Transverse colon (tissue), 4 donors: ENCODE measurements around the gene EPN2. TPM values are rescaled to one million over a fixed set of nuclear protein-coding genes. Genes with fewer than 3 reads are reported as not detected.

Source experiments
- DNase-seq: peaks from one replicate; pipeline ENCODE4 v3.0.0-alpha.2; 2019
- H3K27ac ChIP-seq, 4 donors: fragments of 200-600 bp; sonication (generic); 2 replicates each; pipeline ENCODE4 v1.5.1; 2016 to 2018; ENCODE audit warnings: inconsistent platforms in 4 of 4
- H3K27me3 ChIP-seq: fragments of 200-600 bp; sonication (generic); 2 replicates; pipeline ENCODE4 v1.5.1; 2017; ENCODE audit warnings: inconsistent platforms
- H3K36me3 ChIP-seq, 4 donors: fragments of 200-600 bp; sonication (generic); 2 replicates each; pipeline ENCODE4 v1.5.1; 2017 to 2019; ENCODE audit warnings: inconsistent platforms in 4 of 4
- H3K4me1 ChIP-seq, 4 donors: fragments of 200-600 bp; sonication (generic); 2 replicates each; pipeline ENCODE4 v1.5.1; 2017 to 2020; ENCODE audit warnings: inconsistent platforms in 4 of 4
- H3K4me3 ChIP-seq, 4 donors: fragments of 200-600 bp; sonication (generic); 1 replicate in 1 of 4; 2 replicates in 3 of 4; pipeline versions ENCODE4 v1.5.1 to v1.6.1; 2017 to 2019; ENCODE audit warnings: inconsistent platforms in 4 of 4
- H3K9me3 ChIP-seq, 2 donors: fragments of 200-600 bp; sonication (generic); 2 replicates each; pipeline ENCODE4 v1.5.1; 2017 to 2019; ENCODE audit warnings: inconsistent platforms in 2 of 2
- CTCF ChIP-seq, 5 experiments: fragments of 200-600 bp in 3 of 5; fragments of 450-650 bp in 2 of 5; sonication (generic) in 3 of 5; IDR thresholded peaks; 1 replicate in 2 of 5; 2 replicates in 3 of 5; pipeline ENCODE4 v1.5.1; 2016 to 2017; ENCODE audit warnings: antibody characterized with exemption in 5 of 5, inconsistent platforms in 3 of 5, mild to moderate bottlenecking in 2 of 5, moderate library complexity in 1 of 5
- EP300 ChIP-seq: sonication (generic); formaldehyde crosslinking; IDR thresholded peaks from one replicate; pipeline ENCODE4 v1.6.1; 2017; ENCODE audit warnings: antibody characterized with exemption, low read depth
- POLR2A ChIP-seq: fragments of 450-650 bp; IDR thresholded peaks from one replicate; pipeline ENCODE4 v1.6.1; 2016; ENCODE audit warnings: antibody characterized with exemption, mild to moderate bottlenecking, moderate library complexity
- POLR2AphosphoS5 ChIP-seq, 3 donors: sonication (generic); formaldehyde crosslinking; IDR thresholded peaks; one replicate each; pipeline ENCODE4 v1.6.1; 2016; ENCODE audit warnings: antibody characterized with exemption in 3 of 3
- WGBS, 2 donors: methylation state at CpG; one replicate each; pipeline ENCODE4 v1.1.5; 2018; ENCODE audit warnings: low coverage in 1 of 2; 5-methylcytosine and 5-hydroxymethylcytosine counted together
- in situ Hi-C, 4 donors: fragments of 200-750 bp; cut with MboI; loops; one replicate each; pipeline versions ENCODE4 v1.15.0 to v1.15.1; 2017; ENCODE audit warnings: low sequenced_read_pairs in 3 of 4, low pct_ligation_motif_present in 1 of 4, low pct_unique_long_range_greater_than_20kb in 1 of 4
- intact Hi-C: fragments of 100-400 bp; cut with DNase I; formaldehyde crosslinking; loops from one replicate; pipeline ENCODE4 v1.15.1; 2023; ENCODE audit warnings: low total_unique reads
- total RNA-seq, 4 donors: library from RNA; depleted of rRNA; stranded (reverse); fragments of >200 nt; gene quantifications; one replicate each; pipeline ENCODE4 v1.1.0, GENCODE V29; 2016

EPN2 gene
- total RNA-seq, 4 donors from 2014 or later = 30.4 to 98.7 (median 65.5) TPM

DNA sequence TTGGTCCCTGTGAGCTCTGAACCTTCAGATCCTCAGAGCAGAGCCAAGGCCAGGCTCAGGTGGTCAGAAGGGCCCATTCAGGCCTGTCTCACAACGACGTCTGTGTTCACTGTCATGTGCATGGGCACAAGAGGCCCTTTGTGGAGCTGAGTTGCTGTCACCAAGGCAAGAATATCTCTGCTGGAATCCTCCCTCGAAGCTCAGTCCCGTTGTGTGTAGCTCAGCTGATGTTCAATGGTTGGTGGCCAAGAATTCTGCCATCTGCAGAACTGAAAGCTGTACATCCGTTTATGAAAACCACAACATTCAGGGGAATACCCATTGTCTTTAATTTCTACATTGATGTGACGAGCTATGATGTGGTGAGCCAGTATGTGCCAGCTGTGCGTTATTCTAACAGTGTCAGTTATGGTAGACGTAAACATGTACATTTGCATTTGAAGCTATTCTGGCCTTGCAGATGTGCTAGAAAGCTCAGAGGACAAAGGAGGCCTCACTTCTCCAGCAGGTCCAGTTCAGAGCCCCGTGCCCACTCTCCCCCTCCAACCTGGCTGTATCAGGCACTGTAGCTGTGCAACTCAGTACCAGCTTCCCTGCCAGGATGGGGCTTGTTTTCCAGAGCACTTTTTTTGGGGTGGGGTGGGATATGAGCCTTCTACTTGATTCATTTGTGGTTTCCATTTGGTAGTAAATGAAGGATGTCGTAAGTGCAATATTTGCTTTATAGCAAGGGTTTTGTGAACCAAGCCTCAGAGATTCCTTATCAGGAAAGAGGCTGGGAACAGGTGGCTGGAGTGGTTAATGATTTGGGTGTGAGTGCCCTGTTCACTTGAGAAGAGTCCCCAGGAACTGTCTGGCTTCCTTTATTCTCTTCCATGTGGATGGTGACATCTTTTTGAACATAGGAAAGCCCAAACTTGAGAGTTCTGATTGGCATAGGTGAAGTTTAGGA is 69.3 kb downstream of the EPN2 start:
- Histone ChIP-seq H3K4me3 (no peak overlapping the region), H3K36me3 (no peaks in the 10 kb centered on the region), H3K4me1 (peaks cover 26 to 64% (median 47%) of the 10 kb centered on the region in 4 donors), H3K9me3 (no peaks in the 10 kb centered on the region), H3K27me3 (no peaks in the 10 kb centered on the region), H3K27ac (peak overlapping the region; percentile 9 to 48 (median 40))
- WGBS, 2 donors = 52% methylated on average over 10 of the region's 10 CpGs; no CpG with 5 or more reads in 1 of the 2 donors
- peak; percentile 48 for DNase-seq
- in situ Hi-C loops = no loop called here
- no peak for TF ChIP-seq POLR2A
- peak in 1 of 3 donors; percentile 21 for TF ChIP-seq POLR2AphosphoS5 (IDR thresholded peaks at IDR 0.05)
- intact Hi-C loops = no loop called here

DNA sequence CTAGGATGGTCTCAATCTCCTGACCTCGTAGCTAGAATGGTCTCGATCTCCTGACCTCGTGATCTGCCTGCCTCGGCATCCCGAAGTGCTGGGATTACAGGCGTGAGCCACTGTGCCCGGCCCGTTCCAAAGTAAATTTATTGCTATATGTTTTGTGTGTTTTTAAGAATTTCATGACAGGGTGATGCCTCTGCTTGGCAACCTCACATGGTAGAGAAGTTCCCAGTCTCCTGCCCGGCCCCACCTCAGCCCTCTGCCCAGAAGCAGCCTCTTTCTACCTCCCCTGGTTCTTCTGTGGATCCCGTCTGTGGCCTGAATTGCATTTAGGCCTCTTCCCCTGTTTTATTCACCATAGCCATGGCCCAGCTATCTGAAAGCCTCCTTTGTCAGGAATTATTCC is 70.4 kb downstream of the EPN2 start:
- in situ Hi-C loops = no loop called here
- H3K27me3 ChIP-seq = no peaks in the 10 kb centered on the region
- H3K9me3 ChIP-seq = no peaks in the 10 kb centered on the region
- DNase-seq = no peak
- H3K27ac ChIP-seq = no peak overlapping the region
- 75 to 84% methylated on average over 2 to 10 of the region's 10 CpGs for WGBS, 2 donors
- no peak for TF ChIP-seq POLR2AphosphoS5 (IDR thresholded peaks at IDR 0.05)
- TF ChIP-seq EP300 = no peak
- TF ChIP-seq CTCF (IDR thresholded peaks at IDR 0.05) = no peak
- no peak for TF ChIP-seq POLR2A
- intact Hi-C loops = no loop called here
- H3K4me3 ChIP-seq = no peak overlapping the region
- peaks cover 18 to 53% (median 36%) of the 10 kb centered on the region in 4 donors for H3K4me1 ChIP-seq
- H3K36me3 ChIP-seq = peaks cover 0 to 5% (median 0%) of the 10 kb centered on the region in 4 donors

- H3K4me3 ChIP-seq = no peak overlapping the region
- no peaks in the 10 kb centered on the region for H3K27me3 ChIP-seq
- TF ChIP-seq POLR2AphosphoS5 (IDR thresholded peaks at IDR 0.05) (no peak), POLR2A (no peak), CTCF (IDR thresholded peaks at IDR 0.05) (no peak), EP300 (no peak)
- peaks cover 20 to 49% (median 34%) of the 10 kb centered on the region in 4 donors for H3K4me1 ChIP-seq
- H3K27ac ChIP-seq = no peak overlapping the region
- no peaks in the 10 kb centered on the region for H3K9me3 ChIP-seq
- DNase-seq = no peak
- in situ Hi-C loops (no loop called here), intact Hi-C loops (no loop called here)
- 80 to 94% methylated on average over 6 to 8 of the region's 8 CpGs for WGBS, 2 donors
- H3K36me3 ChIP-seq = peaks cover 0 to 5% (median 2%) of the 10 kb centered on the region in 4 donors
Observed at GRCh38 chr17:19308398-19308797, 71.2 kb downstream of the EPN2 start.

DNA sequence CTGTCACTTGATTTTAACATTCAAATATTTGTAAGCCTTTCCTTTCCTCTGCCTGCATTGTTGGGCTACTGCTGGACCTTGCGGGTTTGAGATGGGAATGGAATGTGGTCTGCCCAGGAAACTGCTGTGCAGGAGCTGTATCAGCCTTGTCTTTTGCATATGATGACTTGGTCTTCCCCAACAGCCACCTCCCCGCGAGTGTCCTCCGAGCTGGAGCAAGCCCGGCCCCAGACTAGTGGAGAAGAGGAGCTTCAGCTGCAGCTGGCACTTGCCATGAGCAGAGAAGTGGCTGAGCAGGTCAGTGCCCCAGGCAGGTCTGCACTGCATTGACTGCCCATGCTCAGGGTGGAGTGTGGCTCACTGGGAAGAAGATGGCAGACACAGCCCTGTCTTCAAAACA is 72.5 kb downstream of the EPN2 start:
- Histone ChIP-seq H3K36me3 (peaks cover 0 to 5% (median 2%) of the 10 kb centered on the region in 4 donors), H3K9me3 (no peaks in the 10 kb centered on the region), H3K27me3 (no peaks in the 10 kb centered on the region), H3K27ac (no peak overlapping the region), H3K4me3 (no peak overlapping the region), H3K4me1 (peaks cover 15 to 36% (median 30%) of the 10 kb centered on the region in 4 donors)
- TF ChIP-seq CTCF (IDR thresholded peaks at IDR 0.05) (no peak), EP300 (no peak), POLR2A (no peak), POLR2AphosphoS5 (IDR thresholded peaks at IDR 0.05) (no peak)
- intact Hi-C loops (no loop called here), in situ Hi-C loops (no loop called here)
- 100% methylated on average over 5 of the region's 5 CpGs; no CpG with 5 or more reads in 1 of the 2 donors for WGBS, 2 donors
- no peak for DNase-seq
